ENCODE measurements around the gene HUS1. TPM values are rescaled to one million over a fixed set of nuclear protein-coding genes. Genes with fewer than 3 reads are reported as not detected.
"Not testable (repeated sequence)": the region's sequence is repeated elsewhere in the genome, so short reads cannot be mapped to it uniquely, and the experiment has no call there.

Gene HUS1
- total and polyA plus RNA-seq, 12 donors: 9.6 to 35.9 (median 28.0) TPM

DNA sequence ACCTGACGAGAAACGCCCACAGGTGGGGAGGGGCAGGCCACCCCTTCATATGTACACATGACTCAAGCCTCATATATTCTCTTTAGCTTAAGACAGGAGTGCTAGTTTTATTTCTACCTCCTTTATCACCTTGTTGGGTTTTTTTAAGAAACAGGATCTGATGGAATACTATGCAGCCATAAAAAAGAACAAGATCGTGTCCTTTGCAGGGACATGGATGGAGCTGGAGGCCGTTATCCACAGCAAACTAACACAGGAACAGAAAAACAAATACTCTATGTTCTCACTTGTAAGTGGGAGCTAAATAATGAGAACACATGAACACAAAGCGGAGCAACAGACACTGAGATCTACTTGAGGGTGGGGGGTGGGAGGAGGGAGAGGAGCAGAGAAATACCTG is 11.2 kb upstream of the HUS1 start:
- Histone ChIP-seq H3K27ac (no peak overlapping the region), H3K36me3 (no peaks in the 10 kb centered on the region), H3K9me3 (no peaks in the 10 kb centered on the region), H3K4me3 (no peak overlapping the region), H3K4me1 (peaks cover 0 to 13% (median 5%) of the 10 kb centered on the region in 9 donors), H3K27me3 (no peaks in the 10 kb centered on the region)
- WGBS, 2 donors: 96 to 98% methylated on average over 5 of the region's 5 CpGs
- ATAC-seq (no peak), DNase-seq (no peak)
- no peak for TF ChIP-seq CTCF (IDR thresholded peaks at IDR 0.05)
- intact Hi-C loops (cut with DNase I): loop anchor here in 3 of 10 donors (2.0 to 5.0 kb wide), 3 partner anchors 97 to 122 kb away; partner anchors contain the start of gene UPP1 (in 2 of the 3)

DNA sequence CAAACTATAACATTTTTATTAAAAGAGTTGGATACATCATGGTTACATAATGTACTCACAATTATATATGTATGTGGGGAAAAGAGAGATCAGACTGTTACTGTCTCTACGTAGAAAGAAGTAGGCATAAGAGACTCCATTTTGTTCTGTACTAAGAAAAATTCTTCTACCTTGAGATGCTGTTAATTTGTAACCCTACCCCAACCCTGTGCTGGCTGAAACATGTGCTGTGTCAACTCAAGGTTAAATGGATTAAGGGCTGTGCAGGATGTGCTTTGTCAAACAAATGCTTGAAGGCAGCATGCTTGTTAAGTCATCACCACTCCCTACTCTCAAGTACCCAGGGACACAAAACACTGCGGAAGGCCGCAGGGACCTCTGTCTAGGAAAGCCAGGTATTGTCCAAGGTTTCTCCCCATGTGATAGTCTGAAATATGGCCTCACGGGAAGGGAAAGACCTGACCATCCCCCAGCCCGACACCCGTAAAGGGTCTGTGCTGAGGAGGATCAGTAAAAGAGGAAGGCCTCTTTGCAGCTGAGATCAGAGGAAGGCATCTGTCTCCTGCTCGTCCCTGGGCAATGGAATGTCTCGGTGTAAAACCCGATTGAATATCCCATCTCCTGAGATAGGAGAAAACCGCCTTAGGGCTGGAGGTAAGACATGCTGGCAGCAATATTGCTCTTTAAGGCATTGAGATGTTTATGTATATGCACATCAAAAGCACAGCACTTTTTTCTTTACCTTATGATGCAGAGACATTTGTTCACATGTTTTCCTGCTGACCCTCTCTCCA is 10.4 kb upstream of the HUS1 start:
- H3K36me3 ChIP-seq, H3K27ac ChIP-seq, ATAC-seq, H3K27me3 ChIP-seq, H3K9me3 ChIP-seq, DNase-seq, H3K4me3 ChIP-seq: not testable (repeated sequence)
- intact Hi-C loops (cut with DNase I): loop anchor here in 3 of 10 donors (2.0 to 5.0 kb wide), 3 partner anchors 97 to 122 kb away; partner anchors contain the start of gene UPP1 (in 2 of the 3)
- 70 to 78% methylated on average over 10 of the region's 10 CpGs for WGBS, 2 donors
- H3K4me1 ChIP-seq: peaks cover 0 to 13% (median 5%) of the 10 kb centered on the region in 9 donors

- H3K9me3 ChIP-seq: no peaks in the 10 kb centered on the region
- ATAC-seq: no peak
- no peaks in the 10 kb centered on the region for H3K36me3 ChIP-seq
- 85 to 88% methylated on average over 8 of the region's 8 CpGs for WGBS, 2 donors
- no peak overlapping the region for H3K27ac ChIP-seq
- H3K27me3 ChIP-seq: no peaks in the 10 kb centered on the region
- no peak for DNase-seq
- intact Hi-C loops (cut with DNase I): no loop called here
- peak in 3 of 9 donors; percentile 5 to 27 (median 12) for TF ChIP-seq CTCF (IDR thresholded peaks at IDR 0.05)
- H3K4me3 ChIP-seq: no peak overlapping the region
- H3K4me1 ChIP-seq: peaks cover 0 to 13% (median 5%) of the 10 kb centered on the region in 9 donors
These were observed 9.3 kb upstream of the HUS1 start for GRCh38 chr7:47988496-47989386.

- H3K36me3 ChIP-seq: peaks cover 0 to 10% (median 6%) of the 10 kb centered on the region in 9 donors
- H3K27ac ChIP-seq: no peak overlapping the region
- no peaks in the 10 kb centered on the region for H3K27me3 ChIP-seq
- no peak overlapping the region for H3K4me3 ChIP-seq
- 51 to 52% methylated on average over 2 of the region's 2 CpGs for WGBS, 2 donors
- intact Hi-C loops (cut with DNase I): loop anchor here in 1 of 10 donors (5.0 kb wide), 1 partner anchor 105 kb away; the partner anchor contains the start of gene UPP1
- DNase-seq (no peak), ATAC-seq (no peak)
- H3K4me1 ChIP-seq: peaks cover 5 to 14% (median 12%) of the 10 kb centered on the region in 9 donors
- peaks cover 0 to 4% (median 0%) of the 10 kb centered on the region in 11 donors for H3K9me3 ChIP-seq
- TF ChIP-seq CTCF (IDR thresholded peaks at IDR 0.05): no peak
These were observed 3.2 kb upstream of the HUS1 start for GRCh38 chr7:47982610-47983009.

DNA sequence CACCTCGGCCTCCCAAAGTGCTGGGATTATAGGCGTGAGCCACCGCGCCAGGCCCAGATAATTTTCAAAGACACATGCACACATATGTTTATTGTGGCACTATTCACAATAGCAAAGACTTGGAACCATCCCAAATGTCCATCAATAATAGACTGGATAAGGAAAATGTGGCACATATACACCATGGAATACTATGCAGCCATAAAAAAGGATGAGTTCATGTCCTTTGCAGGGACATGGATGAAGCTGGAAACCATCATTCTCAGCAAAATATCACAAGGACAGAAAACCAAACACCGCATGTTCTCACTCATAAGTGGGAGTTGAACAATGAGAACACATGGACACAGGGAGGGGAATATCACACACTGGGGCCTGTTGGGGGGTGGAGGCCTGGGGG is 1.2 kb upstream of the HUS1 start:
- peaks cover 0 to 30% (median 26%) of the 10 kb centered on the region in 9 donors for H3K36me3 ChIP-seq
- not testable (repeated sequence) for H3K27ac ChIP-seq, H3K9me3 ChIP-seq, H3K4me3 ChIP-seq, H3K27me3 ChIP-seq, DNase-seq, ATAC-seq
- WGBS, 2 donors: 99 to 100% methylated on average over 4 of the region's 5 CpGs
- intact Hi-C loops (cut with DNase I): loop anchor here in 1 of 10 donors (5.0 kb wide), 1 partner anchor 107 kb away; the partner anchor contains the start of gene UPP1
- peaks cover 5 to 20% (median 13%) of the 10 kb centered on the region in 9 donors for H3K4me1 ChIP-seq
